IPS-NIHi7 (cell line): ENCODE data around the gene NOP16.

Experiments
- DNase-seq: peaks from one replicate; pipeline ENCODE4 v3.0.0; 2012; ENCODE audit warnings: mixed read lengths; ENCODE audit errors: extremely low spot score

The NOP16 gene, protein sequence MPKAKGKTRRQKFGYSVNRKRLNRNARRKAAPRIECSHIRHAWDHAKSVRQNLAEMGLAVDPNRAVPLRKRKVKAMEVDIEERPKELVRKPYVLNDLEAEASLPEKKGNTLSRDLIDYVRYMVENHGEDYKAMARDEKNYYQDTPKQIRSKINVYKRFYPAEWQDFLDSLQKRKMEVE

DNA sequence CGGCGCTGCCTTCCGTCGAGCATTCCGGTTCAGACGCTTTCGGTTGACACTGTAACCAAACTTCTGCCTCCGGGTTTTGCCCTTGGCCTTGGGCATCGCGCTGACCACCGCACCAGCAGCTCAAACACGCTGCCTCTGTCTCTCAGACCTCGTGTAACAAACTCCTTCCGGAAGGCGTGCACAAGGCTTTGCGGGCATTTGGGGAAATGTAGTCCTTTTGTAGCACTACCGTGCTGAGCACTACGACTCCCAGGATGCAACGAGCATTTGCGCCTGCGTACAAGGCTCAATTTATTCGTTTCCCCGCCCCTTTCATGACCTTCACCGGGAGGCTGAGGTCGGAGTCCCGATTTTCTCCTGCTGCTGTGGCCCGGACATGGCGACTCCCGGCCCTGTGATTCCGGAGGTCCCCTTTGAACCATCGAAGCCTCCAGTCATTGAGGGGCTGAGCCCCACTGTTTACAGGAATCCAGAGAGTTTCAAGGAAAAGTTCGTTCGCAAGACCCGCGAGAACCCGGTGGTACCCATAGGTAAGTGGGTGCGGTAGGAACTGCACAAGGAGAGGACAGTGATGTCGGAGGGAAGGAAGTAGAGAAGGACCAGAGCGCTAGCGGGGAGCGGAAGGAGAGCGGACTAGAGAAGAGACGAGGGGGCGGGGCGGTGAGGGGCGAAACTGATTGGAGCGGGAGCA is at the start of gene NOP16, which contains the start of gene HIGD2A:
Gene NOP16, minus strand, starts transcription at position 155 of the 691 bp plus-strand sequence. Its CDS starts 59 bp downstream, at position 96.
Gene HIGD2A, plus strand, starts transcription at position 308 of the 691 bp plus-strand sequence. Its CDS starts 69 bp downstream, at position 377.
- DNase-seq: peak; percentile 98

DNA sequence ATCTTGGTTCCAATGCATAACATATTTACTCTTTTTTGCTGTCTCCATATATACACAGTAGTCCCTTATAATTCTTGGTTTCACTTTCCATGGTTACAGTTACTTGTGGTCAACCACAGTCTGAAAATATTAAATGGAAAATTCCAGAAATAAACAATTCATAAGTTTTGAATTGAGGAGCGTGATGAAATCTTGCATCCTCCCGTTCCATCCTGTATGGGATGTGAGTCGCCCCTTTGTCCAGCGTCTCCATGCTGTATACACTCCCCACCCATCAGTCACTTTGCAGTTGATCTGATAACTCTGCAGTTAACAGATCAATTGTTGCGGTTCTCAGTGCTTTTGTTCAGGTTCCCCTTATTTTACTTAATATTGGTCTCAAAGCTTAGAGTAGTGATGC is 48.3 kb upstream of the NOP16 start:
- no peak for DNase-seq

DNA sequence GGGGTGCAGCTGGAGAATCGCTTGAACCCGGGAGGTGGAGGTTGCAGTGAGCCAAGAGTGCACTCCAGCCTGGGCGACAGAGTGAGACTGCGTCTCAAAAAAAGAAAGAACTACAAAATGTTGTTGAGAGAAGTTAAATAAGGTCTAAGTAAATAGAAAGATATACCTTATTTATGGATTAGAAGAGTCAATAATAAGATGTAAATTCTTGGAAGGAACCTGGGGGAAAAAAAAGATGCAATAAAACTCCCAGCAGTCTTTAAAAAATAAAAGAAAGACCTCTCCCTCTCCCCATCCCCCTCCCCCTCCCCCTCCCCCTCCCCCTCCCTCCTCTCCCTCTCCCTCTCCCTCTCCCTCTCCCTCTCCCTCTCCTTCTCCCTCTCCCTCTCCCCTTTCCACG is 44.3 kb upstream of the NOP16 start:
- DNase-seq: no peak

DNA sequence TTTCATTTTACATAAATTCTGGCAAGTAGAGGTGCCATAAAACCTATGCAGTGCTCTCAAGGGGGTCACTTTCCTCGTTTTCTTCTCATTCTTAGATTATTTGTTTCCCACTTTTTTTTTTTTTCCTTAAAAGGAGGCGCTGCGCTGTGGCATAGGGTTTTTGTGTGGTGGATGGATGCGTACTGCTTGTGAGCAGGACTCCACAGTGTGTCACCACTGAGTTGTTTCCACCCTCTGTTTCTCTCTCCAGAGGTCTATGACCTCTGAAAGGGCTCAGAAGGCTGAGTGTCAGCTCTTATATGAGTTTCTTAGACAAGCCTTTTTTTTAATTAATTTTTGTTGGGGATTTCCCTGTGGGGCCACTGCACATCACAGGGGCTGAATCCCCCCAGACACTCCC is 41.6 kb upstream of the NOP16 start:
- DNase-seq: no peak

DNA sequence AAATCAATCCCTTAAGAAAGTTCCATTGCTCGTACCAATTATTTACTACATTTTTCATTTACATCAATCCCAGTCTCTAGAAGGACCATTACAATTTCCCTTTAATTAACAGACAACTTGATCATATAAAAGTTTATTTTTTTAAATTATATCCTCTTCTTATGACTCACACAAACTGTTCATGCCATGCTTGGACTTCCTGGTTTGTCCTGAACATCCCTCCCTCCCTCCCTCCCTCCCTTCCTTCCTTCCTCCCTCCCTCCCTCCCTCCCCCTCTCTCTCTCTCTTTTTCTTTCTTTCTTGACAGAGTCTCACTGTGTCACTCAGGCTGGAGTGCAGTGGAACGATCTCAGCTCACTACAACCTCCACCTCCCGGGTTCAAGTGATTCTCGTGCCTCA is 39.6 kb upstream of the NOP16 start:
- DNase-seq: no peak

DNA sequence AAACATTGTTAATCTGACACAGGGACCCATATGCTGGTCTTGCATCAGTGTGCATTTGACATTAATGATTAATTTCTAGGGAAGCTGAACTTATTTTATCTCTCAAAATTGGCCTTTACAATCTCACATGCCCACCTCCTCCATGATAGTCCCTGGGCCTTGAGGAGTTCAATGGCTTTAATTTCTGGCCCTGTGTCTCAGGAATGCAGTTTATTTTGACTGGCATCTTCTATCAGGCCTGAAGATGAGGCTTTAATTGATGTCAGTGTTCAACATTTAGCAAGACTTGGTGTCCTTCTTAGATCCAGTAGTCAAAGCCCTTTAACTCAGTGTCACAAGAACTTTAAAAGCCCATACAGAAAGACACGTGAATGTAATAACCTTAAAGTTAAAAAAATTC is 38.5 kb upstream of the NOP16 start:
- DNase-seq: no peak

DNA sequence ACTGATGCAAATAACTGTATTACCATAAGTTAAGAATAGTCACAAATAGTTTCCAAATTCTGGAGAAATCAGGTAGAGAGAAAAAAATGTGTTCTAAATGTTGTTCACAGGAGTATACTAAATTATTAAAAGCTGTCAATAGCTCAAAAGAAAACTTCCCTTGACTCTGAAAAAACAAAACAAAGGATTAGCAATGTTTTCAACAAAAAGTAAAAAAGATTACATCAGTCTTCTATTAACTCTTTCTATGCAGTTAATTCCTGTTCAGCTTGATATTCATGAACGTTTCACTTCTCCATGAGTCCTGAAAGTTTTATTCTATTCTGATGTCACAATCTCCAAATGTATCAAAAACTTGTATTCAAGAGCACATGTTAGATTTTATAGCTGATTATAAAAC is 37.4 kb upstream of the NOP16 start:
- DNase-seq: no peak

DNA sequence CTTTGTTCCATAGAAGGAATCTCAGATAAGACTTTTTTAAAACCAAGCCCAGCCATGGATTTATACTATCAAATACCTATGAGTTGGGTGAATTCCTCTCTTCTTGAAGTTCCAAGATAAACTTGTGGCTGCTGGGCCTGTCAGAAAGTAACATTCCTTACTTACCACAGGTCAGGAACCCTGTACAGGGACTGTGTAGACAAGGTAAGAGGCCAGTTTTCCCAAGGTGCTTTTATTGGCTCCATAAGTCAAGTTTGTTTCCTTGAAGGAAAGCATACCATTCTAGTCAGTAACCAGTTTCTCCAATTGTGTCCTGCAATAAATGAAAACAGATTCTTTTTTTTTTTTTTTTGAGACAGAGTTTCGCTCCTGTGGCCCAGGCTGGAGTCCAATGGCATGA is 36.7 kb upstream of the NOP16 start:
- DNase-seq: no peak

DNA sequence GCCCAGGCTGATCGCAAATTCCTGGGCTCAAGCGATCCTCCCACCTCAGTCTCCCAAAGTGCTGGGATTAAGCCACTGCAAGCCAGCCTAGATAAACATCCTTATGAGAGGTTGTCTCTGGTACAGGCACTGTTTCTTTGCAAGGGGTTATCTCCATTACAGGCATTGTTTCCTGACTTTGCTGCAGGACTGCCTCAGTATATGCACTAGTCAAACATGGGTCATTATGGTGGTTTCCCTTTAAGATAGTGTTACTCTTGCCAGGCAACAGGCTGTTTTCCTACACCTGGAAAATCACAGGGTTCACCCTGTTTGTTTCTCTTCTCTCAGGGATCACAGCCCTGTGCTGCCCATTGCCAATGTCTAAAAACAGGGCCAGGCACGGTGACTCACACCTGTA is 35.8 kb upstream of the NOP16 start:
- DNase-seq: no peak

DNA sequence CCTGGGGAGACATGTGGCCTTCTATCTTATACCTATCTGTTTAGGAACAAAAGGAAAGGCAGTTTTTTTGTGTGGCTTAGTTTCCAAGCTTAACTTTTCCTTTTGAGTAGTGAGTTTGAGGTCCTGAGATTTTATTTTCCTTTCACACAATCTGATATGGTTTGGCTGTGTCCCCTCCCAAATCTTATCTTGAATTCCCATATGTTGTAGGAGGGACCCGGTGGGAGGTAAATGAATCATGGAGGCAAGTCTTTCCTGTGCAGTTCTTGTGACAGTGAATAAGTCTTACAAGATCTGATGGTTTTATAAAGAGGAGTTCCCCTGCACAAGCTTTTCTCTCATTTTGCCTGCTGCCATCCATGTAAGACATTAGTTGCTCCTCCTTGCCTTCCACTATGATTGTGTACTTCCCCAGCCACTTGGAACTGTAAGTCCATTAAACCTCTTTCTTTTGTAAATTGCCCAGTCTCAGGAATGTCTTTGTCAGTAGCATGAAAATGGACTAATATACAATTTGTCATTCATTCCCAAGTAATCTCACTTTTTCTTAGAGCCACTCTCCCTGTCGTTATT is 32.7 kb upstream of the NOP16 start:
- no peak for DNase-seq

DNA sequence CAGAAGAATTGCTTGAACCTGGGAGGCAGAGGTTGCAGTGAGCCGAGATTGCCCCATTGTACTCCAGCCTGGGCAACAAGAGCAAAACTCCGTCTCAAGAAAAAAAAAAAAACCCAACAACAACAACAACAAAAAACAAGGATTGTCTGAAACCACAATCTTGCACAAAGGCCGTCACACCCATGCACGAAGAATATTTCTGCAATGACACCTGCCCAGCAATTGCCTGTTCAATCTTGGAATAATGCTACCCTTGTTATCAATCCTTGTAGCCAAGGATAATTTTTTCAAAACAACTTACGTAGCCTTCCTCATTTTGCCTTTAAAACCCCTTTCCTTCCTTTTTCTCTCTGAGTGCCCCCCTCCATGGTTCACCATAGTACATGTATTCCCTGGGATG is 31.7 kb upstream of the NOP16 start:
- no peak for DNase-seq

DNA sequence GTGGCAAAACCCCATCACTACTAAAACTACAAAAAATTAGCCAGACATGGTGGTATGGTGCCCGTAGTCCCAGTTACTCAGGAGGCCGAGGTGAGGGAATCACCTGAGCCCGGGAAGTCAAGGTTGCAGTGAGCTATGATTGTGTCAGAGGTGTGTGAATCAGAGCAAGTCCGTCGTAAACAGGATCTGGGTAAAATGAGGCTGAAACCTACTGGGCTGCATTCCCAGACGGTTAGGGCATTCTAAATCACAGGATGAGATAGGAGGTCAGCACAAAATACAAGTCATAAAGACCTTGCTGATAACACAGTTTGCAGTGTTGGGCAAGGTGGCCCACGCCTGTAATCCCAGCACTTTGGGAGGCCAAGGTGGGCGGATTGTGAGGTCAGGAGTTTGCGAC is 29.9 kb upstream of the NOP16 start:
- no peak for DNase-seq

DNA sequence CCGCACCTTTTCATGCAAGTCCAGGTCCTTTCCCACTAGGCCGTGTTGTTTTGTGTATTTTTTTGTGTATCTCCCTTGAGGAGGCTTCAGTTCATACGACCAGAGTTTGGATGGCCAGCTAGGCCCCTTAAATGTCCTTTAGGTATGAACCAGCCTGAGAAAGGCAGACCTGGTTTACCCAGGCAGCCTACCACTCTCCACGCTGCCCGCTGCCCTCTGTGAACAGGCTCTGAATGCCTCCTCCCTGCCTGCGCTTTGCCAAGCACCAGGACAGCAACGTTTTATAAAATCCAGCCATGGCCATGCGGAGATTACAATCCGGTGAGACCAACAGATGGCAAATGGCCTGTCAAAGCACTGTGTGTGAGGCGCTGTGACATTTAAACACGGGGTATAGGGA is 28.6 kb upstream of the NOP16 start:
- no peak for DNase-seq

DNA sequence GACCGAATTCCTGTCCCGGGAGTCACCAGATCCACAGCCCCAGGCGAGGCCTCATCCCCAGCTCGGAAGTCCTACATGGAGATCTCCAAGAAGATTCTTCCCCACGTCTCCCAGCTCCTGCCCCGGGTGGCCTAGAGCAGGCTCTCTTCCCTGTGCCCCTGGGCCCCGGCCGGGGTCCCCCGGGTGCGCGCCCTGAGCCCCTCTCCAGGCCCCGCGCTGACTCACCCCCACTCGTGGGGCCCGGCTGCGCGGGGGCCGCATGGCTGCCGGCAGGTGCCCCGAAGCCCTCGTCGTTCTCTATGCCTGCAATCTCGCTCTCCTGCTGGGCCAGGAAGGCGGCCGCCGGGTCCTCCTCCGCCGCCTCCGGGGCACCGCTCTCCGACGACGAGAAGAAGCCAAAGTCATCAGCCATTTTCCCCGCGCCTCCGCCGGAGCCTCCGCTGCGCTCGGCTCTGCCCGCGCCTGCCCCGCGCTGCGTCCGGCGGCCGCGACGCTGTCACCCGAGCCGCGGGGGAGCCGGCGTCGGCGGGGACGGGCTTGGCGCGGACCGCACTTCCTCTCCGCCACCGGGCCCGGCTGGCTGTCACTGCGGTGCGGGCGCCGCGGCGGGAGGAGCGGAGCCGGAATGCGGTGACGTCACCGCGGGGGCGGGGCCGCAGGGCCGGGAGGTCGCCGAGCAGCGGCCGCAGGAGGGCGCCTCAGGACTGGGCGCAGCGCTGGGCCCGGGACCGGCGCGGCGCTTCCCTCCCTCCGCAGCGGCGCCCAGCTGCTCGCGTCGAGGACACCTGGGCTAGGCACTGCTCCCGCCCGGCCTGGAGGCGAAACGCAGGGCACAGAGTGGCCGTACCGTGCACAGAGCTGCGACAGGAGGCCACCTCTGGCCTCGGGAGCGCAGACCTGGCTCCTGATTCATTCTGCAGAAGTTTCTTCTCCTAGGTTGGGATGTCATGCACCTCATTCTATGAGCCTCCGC is 27.8 kb upstream of the NOP16 start, which contains the start of gene CLTB:
Gene CLTB, minus strand, starts transcription at position 588 of the 973 bp plus-strand sequence. Its CDS starts 176 bp downstream, at position 412.
- peak; percentile 94 for DNase-seq

DNA sequence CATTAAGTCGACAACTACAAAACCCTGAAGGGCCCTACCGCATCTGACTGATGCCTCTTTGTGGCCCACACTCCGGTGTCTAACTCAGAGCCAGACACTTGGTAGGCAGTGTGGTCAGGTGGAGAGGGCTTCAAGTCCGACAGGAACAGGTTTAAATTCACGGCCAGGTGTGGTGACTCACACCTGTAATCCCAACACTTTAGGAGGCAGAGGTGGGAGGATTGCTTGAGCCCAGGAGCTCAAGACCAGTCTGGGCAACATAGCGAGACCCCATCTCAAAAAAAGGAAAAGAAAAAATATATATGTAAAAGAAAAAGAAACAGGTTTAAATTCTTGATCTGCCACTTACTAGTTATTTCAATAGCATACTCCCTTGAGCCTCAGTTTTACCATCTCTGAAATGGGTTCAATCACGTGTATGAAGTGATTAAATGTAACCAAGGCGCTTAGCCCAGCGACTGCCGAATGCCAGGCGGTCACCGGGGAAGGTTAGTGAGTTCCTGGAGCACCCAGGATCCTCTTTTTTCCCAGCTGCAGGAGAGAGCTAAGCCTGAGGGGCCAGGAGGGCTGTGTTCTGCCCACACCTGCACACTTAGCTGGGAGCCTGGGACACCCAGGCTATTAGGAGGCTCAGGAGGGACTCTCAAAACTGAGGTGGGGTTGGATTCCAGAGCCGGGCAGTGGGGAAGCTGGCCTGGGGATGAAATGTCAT is 27.0 kb upstream of the NOP16 start:
- DNase-seq: no peak

DNA sequence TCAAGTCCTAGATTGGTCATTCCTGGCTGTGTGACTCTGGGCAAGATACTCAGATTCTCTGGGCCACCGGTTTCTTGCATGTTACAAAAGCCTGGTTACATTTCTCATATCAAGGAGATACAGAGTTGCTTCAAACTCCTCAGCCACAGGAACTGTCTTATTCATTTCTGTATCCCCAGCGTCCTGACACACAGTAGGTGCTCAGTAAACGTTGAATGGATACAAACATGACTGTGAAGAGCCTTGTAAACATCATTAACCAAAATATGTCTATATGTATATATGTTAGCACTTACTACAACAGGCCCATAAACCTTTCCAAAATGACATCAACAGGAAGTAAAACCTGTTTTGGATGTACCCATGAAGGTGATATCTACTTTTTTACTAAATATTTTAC is 26.3 kb upstream of the NOP16 start:
- DNase-seq: no peak

DNA sequence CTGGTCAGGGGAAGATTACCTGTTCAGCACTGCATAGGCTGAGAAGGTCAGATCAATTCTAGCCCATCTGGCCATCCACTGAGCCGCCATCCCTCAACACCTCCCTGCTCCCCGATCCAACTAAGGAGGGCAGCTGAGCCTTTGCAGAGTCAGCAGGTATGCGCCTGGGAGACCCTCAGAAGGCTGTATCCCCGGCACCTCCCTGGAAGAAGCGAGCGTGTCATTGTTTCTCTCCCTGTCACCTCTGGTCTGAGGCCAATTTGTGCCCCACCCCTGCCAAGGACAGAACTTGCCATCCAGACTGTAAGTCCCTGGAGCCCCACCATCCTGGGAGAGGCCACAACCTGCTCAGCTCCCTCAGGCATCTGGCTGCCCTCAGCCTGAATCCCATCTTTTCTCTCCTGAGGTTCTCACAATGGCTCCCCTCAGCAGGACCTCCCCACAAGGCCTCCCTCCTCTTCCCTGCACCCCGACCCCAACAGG is 25.4 kb upstream of the NOP16 start:
- no peak for DNase-seq

DNA sequence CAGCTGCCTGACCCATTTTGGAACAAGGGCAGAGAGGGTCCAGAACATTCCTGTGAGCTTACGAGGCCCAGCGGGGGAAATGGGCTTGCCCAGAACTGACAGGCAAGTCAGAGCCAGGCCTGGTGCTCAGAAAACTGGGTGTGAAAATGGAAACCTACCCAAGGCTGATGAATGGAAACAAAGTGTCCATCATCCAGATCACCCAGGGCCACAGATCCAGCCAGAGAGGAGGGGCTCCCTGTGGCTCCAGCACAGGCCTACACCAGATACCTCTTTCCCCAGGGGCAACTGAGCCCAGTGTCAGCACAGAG is 24.8 kb upstream of the NOP16 start:
- peak; percentile 7 for DNase-seq

DNA sequence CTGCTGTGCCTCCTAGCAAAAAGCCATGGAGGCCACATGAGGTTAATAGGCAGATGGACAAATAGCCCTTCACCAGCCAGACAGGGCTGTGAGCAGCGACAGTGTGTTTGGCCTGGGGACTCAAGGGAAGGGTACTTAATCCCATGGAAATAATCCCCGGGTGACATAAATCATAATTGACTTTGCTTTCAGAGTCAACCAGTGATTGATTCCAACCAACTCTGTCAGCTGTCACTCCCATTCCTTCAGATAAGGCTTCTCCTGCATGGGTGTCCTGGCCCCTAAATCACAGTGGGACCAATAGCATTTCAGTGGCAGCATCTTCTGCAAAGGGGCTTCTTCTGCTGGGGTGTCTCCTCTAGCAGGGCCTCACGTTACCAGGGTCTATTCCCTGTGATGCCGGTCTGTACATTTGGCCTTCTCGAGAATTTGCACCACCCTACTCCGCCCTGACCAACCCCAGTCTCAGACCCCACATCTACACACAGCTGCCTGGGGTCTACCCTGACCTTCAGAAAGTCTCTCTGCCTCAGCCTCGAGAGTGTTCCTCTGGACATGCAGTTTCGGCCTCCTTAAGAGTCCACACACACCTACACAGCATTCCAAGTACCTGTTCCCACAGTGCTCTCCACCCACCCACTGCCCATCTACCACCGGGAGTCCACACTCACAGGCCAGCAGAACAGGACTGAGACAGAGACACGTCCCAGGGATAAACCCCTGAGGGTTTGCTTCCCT is 24.3 kb upstream of the NOP16 start:
- DNase-seq: no peak

DNA sequence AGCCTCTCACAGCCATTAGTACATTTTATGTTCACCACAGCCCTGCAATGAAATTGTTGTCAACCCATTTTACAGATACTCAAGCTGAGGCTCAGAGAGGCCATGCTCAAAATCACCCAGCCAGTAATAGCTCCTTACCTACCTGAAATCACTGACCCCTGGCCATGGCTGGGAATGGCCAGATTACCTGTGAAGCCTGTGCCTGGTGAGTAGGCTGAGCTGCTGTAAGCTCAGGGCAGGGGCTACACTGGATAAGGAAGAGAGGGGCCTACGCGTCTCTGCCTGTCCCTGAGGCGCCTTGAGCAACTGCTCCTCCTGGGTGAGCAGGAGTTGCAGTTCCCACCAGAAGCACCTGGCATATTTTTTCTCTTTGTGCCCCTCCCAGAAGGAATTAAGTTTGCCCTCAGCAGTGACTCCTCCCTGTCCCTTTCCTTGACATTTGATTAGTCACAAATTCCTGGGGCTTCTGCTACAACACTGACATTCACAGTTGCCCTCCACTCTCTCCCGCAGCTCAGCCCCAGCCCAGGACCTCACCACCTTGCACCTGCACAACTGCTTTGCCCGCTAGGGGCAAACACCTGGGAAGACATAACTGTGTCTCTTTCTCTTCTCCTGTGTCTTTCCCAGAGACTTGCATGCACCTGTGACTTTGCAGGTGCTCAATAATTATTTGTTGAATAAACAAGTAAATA is 22.2 kb upstream of the NOP16 start:
- DNase-seq: peak; percentile 9
